D341Med (cell line): ENCODE measurements around the gene BAIAP2.

Experiments
- DNase-seq: peaks from one replicate; pipeline ENCODE4 v3.0.0; 2012; ENCODE audit warnings: low spot score

BAIAP2 gene

DNA sequence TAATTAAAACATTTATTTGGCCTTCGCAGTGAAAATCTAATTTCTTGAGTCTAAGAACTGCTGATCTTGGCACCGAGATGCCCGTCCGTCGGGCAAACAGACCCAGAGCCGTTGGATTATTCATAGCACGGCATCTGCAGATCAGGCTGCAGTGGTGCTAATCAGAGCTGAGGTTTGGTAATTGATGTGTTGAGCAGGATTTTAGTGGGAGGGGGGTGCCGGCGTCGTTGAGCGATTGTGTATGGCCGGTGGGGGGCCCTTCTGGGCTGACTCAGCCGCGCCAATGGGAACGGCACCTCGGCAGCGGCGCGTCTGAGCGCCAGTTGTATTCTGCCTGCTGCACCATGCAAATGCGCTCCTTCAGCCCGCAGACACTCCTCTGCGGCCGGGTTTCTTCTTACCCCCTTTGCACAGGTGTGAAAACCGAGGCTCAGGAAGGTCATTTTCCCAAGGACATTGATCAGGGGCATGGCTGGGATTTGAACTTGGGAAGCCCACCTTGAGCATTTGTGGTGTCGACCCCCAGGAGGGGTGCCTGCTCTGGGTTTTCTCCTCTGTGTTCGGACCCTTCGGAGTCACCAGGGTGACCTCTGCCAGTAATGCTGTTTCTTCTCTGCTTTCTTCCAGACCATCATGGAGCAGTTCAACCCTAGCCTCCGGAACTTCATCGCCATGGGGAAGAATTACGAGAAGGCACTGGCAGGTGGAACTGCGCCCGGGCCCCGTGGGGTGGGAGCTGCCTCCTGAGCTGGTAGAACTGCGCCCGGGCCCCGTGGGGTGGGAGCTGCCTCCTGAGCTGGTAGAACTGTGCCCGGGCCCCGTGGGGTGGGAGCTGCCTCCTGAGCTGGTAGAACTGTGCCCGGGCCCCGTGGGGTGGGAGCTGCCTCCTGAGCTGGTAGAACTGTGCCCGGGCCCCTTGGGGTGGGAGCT, 18.4 kb downstream of the BAIAP2 start:
- peak; percentile 87 for DNase-seq

DNA sequence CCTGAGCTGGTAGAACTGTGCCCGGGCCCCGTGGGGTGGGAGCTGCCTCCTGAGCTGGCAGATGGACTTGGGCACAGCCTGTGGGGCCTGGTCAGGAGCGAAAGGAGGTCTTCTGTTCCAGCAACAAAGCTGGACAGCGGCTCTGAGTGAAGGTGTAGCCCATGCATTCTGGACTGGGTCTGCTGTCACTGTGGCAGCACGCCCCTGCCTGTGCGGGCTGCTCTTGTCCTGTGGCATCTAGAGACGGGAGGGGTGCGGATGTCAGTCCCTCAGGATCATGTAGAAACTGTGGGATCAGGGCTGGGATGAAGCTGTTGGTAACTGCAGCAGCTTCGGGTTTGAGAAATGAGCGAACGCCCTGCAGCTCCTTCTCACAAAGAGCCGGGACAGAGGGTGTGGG, 19.4 kb downstream of the BAIAP2 start:
- DNase-seq: no peak

DNA sequence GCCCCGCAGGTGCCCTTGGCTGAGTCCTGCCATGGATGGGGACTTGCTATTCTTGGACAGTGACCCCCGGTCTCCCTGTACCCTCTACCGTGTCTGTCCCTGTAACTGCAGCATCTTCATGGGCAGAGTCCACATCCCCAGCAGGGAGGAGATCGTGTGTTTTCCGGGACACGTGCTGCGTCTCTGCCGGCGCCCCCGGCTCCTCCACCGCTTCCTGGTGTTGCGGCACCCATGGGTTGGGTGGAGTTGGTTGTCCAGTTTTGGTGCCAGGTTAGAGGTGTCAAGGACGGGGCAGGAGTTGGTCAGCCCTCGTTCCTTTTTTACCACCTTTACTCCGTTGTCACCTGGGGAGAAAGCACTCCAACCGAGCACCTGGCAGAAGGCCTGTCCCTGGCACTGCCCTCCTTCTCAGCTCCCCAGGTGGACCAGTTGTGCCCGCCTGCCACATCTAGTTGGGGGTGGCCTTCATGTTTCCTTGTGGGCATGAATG, 20.0 kb downstream of the BAIAP2 start:
- DNase-seq: no peak

DNA sequence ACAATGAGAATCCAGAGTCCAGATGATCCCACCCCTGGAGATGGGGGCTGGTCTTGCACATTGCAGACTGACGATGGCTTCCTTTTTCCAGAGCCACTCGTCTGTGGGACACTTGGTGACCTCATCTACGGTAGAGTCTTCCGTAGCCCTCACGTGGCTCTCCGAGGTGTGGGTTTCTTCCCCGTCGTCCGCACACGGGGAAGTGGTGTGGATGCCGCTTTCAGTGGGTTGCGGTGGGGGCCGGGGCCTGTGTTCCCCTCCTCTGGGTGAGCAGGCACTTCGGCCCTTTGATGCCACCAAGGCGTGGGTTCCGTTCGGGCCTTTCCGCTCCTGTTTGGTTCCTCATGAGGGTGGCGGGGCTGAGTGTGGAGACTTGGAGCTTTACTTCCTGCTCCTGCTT, 21.4 kb downstream of the BAIAP2 start:
- DNase-seq: no peak

DNA sequence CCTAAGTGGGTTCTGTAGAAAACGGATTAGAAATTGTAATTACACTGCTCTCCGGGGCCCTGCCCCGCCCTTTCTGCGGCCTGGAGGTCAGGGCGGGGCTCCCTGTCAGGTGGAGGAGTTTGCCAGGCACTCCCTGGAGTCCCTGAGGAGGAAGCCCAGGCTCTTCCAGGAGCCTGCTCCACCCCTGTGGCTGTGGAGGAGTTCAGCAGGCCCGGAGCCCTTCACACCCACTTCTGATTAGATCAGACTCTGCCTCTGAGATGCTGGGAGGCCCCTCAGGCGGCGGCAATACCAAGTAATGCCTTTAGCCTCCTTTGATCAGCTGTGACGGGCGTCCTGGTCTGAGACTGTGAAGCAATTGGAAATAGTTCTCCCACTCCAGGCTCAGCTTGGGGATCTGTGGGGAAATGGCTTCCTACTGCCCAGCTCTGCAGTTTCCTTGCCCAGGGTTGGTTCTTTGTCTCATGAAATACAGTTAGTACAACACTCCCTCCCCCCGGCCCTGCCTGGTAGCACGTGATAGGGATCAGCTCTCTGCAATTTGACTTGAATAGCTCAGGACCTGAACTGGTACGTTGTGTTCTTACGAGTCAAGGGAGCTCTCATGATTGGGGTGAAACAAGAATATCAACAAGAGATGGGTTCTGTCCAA, 22.3 kb downstream of the BAIAP2 start:
- DNase-seq: peak; percentile 88

DNA sequence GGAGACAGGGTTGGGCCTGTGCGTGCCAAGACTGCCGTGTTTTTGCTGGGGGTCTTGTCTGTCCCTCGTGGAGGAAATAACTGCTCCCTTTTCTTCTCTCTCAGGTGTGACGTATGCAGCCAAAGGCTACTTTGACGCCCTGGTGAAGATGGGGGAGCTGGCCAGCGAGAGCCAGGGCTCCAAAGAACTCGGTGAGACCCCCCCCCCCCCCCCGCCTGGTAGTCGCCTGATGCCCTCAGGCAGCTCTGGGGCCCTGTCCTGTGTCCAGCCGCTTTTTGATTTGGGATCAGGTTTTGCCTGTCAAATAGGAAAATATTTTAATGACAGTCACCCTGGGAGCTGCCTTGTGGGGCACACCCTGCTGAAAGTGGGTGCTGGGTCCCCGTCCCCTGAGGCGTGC, 22.8 kb downstream of the BAIAP2 start:
- DNase-seq: no peak

DNA sequence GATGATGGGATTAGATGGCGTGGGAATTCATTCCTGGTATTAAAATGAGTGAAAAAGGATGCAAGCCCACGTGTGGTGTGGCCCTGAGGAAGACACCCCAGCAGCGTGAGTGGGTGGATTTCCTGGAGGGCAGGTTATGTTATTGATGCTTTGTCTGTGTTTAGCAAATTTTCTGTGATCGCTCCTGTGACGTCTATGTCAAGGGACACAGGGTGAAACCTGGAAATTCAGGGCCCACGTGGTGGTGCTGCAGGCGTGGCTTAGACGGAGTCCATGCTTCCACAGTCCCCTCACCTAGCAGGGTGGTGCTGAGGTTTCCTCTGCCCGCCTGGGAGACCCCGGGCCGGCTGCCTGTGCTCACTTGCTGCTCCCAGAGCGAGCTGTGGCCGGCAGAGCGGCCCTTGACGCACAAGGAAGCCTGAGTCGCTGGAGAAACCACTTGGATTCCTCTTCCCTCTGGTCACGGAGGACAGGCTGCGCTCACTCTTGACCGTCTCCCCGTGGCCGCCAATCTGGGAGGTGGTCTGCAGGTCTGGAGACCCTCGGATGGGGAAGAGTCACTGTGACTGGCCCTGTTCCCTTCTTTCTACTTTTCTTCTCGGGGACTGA, 23.4 kb downstream of the BAIAP2 start:
- DNase-seq: no peak

DNA sequence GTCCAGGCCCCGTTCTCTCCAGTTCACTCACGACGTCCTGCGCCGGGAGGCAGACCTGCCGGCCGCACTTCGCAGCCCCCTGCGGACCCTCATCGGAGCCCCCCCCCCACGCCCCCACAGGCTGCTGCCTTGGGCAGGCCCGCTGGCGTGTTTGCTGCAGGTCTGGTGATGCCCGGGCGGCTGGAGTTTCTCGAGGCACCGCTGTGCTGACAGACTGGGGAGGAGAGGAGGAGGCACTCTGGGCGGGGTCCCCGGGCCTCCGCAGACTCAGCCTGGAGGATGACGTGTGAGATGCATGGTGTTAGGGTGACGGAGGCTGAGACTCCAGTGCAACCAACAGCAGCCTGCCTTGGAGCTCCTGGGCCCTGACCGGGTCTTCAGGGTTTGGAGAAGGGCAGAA, 24.1 kb downstream of the BAIAP2 start:
- no peak for DNase-seq

DNA sequence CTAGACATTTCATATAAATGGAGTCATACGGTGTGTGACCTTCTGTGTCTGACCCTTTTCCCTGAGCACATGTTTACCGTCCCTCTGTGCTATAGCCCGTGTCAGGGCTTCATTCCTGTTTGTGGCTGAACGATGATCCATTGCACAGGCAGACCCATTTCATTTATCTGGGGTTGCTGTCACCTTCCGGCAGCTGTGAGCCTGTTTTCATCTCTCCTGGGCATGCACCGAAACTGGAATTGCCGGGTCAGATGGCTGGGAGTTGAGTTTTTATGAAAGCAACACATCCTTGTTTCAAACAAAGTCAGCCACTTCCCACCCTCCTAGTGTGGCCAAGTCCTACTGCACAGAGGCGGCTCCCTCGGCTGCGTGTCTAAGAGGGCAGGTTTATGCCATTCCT, 25.5 kb downstream of the BAIAP2 start:
- DNase-seq: no peak

DNA sequence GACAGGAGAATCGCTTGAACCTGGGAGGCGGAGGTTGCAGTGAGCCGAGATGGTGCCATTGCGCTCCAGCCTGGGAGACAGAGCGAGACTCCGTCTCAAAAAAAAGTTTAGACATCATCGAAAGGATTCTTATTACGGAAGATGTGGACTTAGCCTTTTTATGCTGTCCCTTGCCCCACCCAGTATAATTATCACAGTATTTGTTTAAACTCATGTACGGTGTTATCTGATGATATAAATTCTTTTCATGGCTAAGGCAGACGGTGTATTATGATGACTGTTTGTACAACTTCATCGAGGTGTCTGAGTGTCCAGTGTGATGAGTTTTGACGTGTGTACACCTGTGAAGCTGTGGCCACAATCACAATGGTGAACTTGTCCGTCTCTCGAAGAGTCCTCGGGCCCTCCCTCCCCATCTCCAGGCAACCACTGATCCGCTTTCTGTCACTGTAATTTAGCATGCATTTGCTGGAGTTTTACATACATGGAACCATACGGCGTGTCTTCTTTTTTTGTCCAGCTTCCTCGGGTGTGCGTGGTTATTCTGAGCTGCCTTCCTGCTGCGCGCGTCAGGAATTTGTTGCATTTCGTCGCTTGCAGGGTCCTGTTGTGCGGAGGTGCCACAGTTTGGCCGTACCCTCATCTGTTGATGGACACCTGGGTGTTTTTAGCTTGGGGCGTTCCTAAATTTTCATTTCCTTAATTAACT, 26.2 kb downstream of the BAIAP2 start:
- no peak for DNase-seq

DNA sequence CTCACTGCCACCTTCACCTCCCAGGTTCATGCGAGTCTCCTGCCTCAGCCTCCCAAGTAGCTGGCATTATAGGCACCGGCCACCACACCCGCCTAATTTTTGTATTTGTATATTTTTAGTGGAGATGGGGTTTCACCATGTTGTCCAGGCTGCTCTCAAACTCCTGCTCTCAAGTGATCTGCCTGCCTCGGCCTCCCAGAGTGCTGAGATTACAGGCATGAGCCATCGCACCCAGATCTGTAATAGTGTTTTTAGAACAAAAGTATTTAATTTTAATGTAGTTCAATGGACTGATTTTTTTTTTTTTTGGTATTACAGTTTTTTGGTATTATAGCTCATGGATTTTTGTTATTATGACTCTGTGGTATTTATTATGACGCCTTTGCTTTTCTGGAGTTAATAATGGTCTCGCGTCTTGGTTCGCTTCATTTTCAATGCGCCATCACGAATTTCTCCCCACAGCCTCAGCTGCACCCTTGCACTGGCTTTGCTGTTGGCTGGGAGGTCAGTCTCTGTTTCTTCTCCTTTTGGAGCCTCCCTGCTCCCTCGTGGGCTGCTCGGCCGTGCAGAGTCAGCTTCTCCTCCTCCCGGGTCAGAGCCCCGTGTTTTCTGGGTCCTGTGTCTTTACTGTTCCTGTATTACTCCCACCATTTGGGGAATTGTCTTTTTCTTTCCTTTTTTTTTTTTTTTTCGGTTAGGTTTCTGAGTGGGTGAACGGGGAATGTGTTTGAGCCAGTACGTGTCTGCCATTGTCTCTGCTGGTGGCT, 27.2 kb downstream of the BAIAP2 start:
- DNase-seq: no peak

DNA sequence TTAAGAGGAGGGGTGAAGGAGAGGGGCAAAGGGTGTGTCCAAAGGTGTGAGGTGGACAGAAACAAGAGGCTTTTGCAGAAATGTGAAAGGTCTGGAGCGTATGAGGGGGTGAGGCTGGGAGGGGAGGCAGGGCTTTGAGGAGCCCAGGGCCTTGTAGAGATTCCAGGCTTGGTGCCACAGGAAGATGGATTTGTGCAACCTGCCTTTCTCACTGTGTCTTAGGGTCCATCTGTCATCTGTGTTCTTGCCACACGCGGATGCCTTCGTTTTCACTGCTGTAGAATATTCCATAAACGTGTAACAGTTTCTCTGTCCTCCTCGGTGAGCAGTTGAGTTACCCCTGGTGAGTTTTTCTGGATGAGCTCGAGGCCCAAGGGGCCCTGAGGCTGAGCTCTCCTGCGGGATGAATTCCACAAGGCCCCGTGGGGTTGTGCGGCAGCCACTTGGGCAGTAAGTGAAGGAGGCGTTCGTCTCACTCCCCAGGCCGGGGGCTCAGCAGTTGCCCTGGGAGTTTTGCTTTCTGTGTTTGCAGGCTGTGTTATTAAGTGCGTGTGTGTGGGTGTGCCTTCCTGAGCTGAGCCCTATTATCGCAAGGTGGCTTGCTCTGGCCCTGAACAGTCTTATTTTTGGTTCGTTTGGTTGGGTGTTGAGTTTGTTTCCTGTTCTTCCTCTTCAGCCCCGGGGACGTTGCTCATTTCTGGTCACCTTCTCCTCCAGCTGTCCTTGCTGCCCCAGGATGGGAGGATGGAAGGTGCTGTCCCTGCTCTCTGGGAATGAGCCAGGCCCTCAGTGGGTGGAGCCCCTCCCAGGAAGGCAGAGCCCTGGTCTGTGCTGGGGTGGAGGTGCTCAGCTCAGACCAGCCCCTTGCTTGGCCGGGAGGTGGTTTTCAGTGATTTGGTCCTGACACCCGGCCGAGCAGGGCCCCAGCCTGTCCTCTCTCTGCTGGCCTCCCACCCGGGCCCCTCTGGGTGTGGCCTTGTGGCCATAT, 28.4 kb downstream of the BAIAP2 start:
- no peak for DNase-seq

DNA sequence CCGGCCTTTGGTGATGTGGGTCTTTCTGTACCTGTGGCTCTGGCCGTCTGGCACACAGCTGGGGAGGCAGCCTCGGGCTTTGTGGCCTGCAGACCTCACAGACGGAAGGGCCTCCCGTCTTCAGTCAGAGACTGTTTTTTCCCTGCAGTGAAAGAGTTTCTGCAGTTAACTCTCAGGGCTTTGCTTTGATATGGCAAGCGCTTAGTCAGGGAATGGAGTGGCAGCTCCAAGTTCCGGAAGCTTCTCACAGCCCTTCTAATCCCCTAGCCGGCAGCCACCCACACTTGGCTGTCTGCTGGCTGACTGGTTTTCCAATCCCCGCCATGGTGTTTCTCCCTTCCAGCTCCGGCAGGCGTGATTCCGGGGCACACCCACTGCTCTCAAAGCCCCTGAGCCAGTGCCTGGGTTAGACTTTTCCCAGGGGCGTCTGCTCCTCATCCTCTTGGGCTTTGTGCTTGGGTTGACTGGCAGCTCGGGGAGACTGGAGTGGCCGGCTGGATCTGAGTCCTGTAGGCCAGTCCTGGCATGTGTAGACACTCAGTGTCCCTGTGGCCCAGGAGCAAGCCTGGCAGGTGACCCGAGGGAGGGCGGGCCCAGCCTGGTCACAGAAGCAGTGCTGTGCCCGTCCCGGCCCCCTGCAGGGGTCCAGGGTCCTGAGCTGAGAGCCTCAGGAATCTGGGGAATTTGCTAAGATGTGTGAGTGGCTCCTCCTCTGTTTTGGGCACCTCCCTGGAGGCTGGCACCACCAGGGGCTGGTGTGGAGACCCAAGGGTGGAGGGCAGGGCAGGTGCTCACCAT, 29.9 kb downstream of the BAIAP2 start:
- DNase-seq: peak; percentile 83

DNA sequence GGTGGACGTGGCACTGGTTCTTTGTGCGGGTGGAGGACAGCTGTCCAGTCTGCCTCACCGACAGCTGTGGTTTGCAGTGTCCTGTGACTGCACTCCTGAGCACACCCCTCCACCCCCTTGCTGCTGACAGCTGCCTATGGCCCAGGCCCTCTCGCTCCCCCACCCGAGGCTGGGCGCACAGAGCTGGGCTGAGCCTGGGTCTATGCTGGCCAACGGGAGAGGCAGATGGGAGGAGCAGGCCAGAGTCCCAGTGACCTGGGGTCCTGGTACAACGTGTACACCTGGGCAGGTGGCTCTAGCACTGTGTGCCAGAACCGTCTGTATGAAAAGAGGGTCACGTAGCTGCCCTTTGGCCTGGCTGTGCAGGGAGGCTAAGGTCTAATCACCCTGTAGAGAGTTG, 30.5 kb downstream of the BAIAP2 start:
- no peak for DNase-seq

DNA sequence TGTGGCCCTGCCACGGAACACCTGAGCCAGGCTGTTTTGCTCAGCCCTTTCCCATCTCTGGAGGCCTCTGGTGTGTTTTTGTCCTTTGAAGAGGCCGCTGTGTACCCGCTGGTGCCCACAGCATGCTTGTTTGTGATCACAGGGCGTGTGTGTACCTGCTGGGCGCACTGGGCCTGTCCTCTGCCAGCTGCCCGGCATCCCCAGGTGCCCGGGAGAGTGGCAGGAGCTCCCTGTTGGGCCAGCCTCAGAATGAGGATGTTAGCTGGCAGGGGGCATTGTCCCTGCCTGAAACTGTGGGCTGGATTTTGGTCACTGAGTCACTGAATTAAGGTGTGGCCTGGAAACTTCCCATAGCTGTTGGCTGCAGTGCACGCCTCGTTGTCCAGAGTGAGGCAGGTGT, 31.1 kb downstream of the BAIAP2 start:
- DNase-seq: no peak

DNA sequence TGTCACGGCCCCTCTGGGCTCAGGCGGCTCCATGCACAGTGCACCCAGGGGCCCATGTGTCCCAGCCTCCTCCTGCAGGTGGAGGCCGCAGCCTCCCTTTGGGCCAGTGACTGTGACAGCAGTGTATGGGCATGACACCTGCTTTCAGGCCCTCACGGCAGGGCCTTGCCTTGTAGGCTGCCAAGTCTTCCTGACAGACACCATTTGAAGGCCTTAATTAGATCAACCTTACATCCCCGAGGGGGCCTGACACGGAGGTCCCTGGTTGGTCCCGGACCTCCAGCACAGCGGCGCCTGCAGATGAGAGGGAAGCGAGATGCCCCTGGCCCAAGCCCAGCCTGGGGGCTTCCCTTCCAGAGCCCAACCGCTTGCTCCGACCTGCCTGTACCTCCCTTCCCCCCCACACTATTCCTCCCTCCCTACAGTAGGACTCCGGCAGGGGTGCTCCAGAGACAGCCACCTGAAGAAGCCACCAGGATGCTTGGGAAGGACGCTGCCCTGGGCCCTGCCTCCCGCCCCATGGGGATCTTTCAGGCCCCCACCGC, 31.9 kb downstream of the BAIAP2 start:
- DNase-seq: no peak

DNA sequence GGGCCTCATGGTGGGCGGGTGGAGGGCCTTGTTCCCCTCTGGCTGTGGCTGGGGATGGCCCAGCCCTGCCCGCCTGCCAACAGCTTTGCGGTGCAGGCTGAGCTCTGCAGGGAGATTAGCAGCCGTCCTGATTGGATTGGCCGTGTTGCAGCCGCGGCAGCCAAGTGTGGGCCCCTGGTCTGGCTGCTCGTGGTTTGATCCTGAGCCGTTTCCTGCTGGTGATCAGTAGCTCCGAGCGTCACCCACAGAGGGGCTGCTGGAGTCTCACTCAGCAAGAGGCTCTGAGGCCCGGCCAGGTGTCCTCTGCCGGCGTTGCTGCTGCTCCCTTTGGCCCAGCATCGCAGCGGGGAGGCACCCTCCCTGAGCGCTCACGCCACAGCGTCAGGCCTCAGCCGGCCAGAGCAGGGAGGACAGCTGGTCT, 32.5 kb downstream of the BAIAP2 start:
- peak; percentile 95 for DNase-seq

DNA sequence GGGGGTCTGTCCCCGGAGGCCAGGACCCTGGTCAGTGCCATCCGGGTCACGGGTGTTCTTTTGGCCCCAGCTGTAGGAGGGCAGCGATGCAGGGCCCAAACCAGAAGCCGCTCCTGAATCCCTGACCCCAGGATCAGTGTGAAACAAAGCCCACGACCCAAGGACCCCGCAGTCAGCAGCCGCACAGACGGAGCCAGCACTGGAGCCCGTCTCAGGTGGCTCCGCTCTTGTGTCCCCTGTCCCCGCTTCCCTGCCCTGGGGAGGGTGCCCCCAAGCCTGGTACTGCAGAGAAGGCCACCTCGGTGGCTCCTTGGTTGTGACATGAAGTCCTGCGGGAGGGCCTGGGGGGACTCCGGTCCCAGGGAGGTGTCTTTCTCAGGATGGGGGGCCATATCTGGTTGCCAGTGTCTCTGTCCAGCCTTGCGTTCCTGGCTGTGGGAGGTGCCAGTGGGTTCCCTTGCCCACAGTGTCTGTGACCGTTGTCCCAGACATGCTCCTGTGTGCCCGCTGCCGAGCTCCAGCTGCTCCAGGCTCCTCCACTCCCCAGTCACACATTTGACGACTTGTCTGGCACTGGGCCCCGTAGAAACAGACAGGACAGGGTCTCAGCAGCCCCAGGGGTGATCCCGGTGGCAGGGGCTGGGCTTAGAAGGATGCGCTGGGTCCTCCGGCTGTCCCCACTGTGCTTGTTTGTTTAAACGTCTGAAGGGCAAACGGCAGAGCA, 33.6 kb downstream of the BAIAP2 start:
- no peak for DNase-seq
